ENCODE measurements around the gene MAB21L4.

DNA sequence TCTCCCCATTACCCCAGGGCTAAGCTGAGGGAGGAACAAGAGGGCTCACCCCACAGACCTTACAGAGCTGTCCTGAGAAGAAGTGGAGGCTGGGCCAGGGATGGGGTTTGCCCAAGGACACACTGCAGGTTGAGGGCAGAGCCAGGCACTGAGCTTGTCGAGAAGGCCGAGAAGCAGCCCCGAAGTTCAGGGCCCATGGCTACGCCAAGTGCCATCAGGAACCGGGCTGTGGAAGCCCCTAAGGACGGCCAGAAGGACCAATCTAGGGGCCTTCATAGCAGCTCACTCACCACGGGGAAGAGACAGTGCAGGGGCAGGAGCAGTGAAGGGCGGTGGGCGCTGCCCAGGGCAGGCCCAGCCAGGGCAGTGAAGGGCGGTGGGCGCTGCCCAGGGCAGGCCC, 45.9 kb downstream of the MAB21L4 start:
- TF ChIP-seq CTCF (IDR thresholded peaks at IDR 0.05) (no peak), POLR2A (IDR thresholded peaks at IDR 0.05) (no peak)

Measured in thyroid gland (tissue), 4 donors.